Measurements from ENCODE around the gene NAA11.

DNA sequence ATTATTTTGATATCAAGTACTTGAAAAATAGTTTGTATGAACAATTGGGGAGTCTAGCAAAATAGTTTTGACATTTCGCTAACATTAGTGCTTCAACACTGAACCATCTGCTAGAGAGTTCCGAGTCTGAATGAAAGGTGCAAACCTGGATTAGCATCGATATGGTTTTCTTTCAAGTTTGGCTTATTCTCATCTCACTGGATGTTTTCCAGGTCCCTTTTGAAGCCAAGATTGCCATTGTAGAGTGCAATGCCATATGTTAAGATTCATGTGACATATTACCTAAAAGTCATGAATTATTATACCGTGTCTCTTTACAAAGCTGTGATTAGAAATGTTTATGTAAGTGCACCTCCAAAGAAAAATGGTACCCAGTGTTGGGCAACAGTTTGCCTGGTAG, 36.8 kb upstream of the NAA11 start:
- TF ChIP-seq ZNF274 (IDR thresholded peaks at IDR 0.05; ENCODE audit: low read length), result no peak
- no peak for TF ChIP-seq ZNF274 (tag by site-specific recombination; IDR thresholded peaks at IDR 0.05; ENCODE audit: borderline replicate concordance)
- TF ChIP-seq, protein P1, sequence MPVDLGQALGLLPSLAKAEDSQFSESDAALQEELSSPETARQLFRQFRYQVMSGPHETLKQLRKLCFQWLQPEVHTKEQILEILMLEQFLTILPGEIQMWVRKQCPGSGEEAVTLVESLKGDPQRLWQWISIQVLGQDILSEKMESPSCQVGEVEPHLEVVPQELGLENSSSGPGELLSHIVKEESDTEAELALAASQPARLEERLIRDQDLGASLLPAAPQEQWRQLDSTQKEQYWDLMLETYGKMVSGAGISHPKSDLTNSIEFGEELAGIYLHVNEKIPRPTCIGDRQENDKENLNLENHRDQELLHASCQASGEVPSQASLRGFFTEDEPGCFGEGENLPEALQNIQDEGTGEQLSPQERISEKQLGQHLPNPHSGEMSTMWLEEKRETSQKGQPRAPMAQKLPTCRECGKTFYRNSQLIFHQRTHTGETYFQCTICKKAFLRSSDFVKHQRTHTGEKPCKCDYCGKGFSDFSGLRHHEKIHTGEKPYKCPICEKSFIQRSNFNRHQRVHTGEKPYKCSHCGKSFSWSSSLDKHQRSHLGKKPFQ (tag by site-specific recombination; IDR thresholded peaks at IDR 0.05), result no peak
- no peak for TF ChIP-seq SP2 (tag by site-specific recombination; IDR thresholded peaks at IDR 0.05)
- TF ChIP-seq, protein P2, sequence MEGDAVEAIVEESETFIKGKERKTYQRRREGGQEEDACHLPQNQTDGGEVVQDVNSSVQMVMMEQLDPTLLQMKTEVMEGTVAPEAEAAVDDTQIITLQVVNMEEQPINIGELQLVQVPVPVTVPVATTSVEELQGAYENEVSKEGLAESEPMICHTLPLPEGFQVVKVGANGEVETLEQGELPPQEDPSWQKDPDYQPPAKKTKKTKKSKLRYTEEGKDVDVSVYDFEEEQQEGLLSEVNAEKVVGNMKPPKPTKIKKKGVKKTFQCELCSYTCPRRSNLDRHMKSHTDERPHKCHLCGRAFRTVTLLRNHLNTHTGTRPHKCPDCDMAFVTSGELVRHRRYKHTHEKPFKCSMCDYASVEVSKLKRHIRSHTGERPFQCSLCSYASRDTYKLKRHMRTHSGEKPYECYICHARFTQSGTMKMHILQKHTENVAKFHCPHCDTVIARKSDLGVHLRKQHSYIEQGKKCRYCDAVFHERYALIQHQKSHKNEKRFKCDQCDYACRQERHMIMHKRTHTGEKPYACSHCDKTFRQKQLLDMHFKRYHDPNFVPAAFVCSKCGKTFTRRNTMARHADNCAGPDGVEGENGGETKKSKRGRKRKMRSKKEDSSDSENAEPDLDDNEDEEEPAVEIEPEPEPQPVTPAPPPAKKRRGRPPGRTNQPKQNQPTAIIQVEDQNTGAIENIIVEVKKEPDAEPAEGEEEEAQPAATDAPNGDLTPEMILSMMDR (tag by site-specific recombination; IDR thresholded peaks at IDR 0.05), result no peak
- TF ChIP-seq ZNF621 (tag by site-specific recombination; IDR thresholded peaks at IDR 0.05), result no peak
- TF ChIP-seq, protein P3, sequence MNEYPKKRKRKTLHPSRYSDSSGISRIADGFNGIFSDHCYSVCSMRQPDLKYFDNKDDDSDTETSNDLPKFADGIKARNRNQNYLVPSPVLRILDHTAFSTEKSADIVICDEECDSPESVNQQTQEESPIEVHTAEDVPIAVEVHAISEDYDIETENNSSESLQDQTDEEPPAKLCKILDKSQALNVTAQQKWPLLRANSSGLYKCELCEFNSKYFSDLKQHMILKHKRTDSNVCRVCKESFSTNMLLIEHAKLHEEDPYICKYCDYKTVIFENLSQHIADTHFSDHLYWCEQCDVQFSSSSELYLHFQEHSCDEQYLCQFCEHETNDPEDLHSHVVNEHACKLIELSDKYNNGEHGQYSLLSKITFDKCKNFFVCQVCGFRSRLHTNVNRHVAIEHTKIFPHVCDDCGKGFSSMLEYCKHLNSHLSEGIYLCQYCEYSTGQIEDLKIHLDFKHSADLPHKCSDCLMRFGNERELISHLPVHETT (tag by site-specific recombination; IDR thresholded peaks at IDR 0.05), result no peak
- no peak for TF ChIP-seq ZNF223 (tag by site-specific recombination; IDR thresholded peaks at IDR 0.05)
- TF ChIP-seq, protein P4, sequence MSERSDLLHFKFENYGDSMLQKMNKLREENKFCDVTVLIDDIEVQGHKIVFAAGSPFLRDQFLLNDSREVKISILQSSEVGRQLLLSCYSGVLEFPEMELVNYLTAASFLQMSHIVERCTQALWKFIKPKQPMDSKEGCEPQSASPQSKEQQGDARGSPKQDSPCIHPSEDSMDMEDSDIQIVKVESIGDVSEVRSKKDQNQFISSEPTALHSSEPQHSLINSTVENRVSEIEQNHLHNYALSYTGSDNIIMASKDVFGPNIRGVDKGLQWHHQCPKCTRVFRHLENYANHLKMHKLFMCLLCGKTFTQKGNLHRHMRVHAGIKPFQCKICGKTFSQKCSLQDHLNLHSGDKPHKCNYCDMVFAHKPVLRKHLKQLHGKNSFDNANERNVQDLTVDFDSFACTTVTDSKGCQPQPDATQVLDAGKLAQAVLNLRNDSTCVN (tag by site-specific recombination; optimal IDR thresholded peaks at IDR 0.05), result no peak
- TF ChIP-seq ZNF175 (tag by site-specific recombination; IDR thresholded peaks at IDR 0.05), result no peak
- no peak for TF ChIP-seq ZNF16 (tag by site-specific recombination; IDR thresholded peaks at IDR 0.05; ENCODE audit: low read depth)
- TF ChIP-seq HOXC10 (CRISPR knock-in tag; IDR thresholded peaks at IDR 0.05), result no peak
- no peak for TF ChIP-seq GLIS1 (tag by site-specific recombination; IDR thresholded peaks at IDR 0.05)
